ENCODE measurements around the gene PLPPR4. TPM values are rescaled to one million over a fixed set of nuclear protein-coding genes. Genes with fewer than 3 reads are reported as not detected.

PLPPR4 gene
- total and polyA plus RNA-seq, 2 of the 4 experiments (the other 2 are of a cell fraction): 4.5 to 7.0 TPM

DNA sequence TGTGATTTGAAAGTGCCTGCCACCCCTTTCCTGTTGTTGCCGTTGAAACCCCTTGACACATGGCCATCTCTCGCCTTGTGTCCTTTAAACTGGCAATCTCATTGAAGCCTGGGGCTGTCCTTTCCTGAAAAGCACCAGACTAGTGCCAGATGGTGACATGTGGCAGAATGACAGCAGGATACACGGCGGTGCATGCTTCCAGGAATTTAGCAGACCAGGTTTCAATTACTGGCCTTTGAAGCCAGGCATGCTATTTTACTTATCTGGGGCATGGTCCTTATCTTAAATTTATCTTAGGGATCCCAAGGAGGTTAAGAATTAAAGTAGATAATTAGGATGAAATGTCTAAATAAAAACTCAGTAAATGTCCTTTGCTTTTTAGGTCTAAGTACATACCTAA lies 15.2 kb downstream of the PLPPR4 start:
- no peak overlapping the region for H3K14ac ChIP-seq (replicated peaks; ENCODE audit: low read depth, low read length)
- no TSS peak for BruUV-seq (replicated peaks)
- peak overlapping the region; percentile 65 for H2AFZ ChIP-seq (replicated peaks; ENCODE audit: low read length, poor library complexity)
- H3K4ac ChIP-seq (ENCODE audit: low read depth, low read length): no peak overlapping the region
- POLR2A ChIA-PET (ENCODE audit: unreplicated experiment): no interaction called here
- no peak overlapping the region for H3K4me3 ChIP-seq (ENCODE audit: insufficient read depth, low read depth, low read length)
- TF ChIP-seq SMC3 (IDR thresholded peaks at IDR 0.05; ENCODE audit: low read depth, low read length) (no peak), BHLHE40 (IDR thresholded peaks at IDR 0.05; ENCODE audit: low read depth, low read length) (no peak), POLR2A (IDR thresholded peaks at IDR 0.05; ENCODE audit: low read depth, low read length) (no peak), CEBPB (IDR thresholded peaks at IDR 0.05; ENCODE audit: low read depth, low read length) (no peak), MXI1 (IDR thresholded peaks at IDR 0.05; ENCODE audit: borderline replicate concordance, low read depth, low read length) (no peak), CHD1 (IDR thresholded peaks at IDR 0.05; ENCODE audit: low read depth, low read length) (no peak), FOS (IDR thresholded peaks at IDR 0.05; ENCODE audit: low read depth, low read length) (no peak)
- H3K18ac ChIP-seq (ENCODE audit: low read depth, low read length): no peak overlapping the region
- no peak for ATAC-seq (ENCODE audit: low read depth)
- no peak overlapping the region for H4K5ac ChIP-seq (ENCODE audit: low read depth, low read length)
- no peak overlapping the region for H2BK15ac ChIP-seq (ENCODE audit: low read depth, low read length)
- no peak overlapping the region for H4K91ac ChIP-seq (ENCODE audit: insufficient read depth, low read depth, low read length)
- H3K79me1 ChIP-seq (ENCODE audit: low read depth in 1 of 2, low read length in 2 of 2): peaks cover 0 to 4% of the 10 kb centered on the region in 2 experiments; a peak in 1 of 4 replicates
- no peaks in the 10 kb centered on the region for H4K20me1 ChIP-seq (ENCODE audit: insufficient read depth, low read length)
- H3K4me2 ChIP-seq (ENCODE audit: low read depth, low read length): 0 out of 2 replicates have a peak overlapping the region, but pooled peaks have one; percentile 12
- in situ Hi-C loops (cut with MboI; ENCODE audit: low sequenced_read_pairs) (no loop called here), dilution Hi-C loops (cut with HindIII; ENCODE audit: low sequenced_read_pairs, unreplicated experiment) (no loop called here), intact Hi-C loops (cut with micrococcal nuclease) (no loop called here)
- no peak overlapping the region for H3K23ac ChIP-seq (ENCODE audit: low read depth, low read length)
- H2BK20ac ChIP-seq (ENCODE audit: low read depth, low read length): no peak overlapping the region
- H3K9me1 ChIP-seq (ENCODE audit: insufficient read depth, low read length): peaks cover 2% of the 10 kb centered on the region; the same call in 1 of the 2 replicates
- H2BK5ac ChIP-seq (ENCODE audit: low read depth, low read length, poor library complexity, severe bottlenecking): no peak overlapping the region
- peaks cover 2% of the 10 kb centered on the region; the same call in 1 of the 2 replicates for H3K4me1 ChIP-seq (ENCODE audit: control insufficient read depth, insufficient read depth, low read length)
- H3K36me3 ChIP-seq (ENCODE audit: control insufficient read depth, insufficient read depth, low read length): no peaks in the 10 kb centered on the region
- H3K9me3 ChIP-seq (ENCODE audit: control insufficient read depth, insufficient read depth, low read length): no peaks in the 10 kb centered on the region
- no peak overlapping the region; the same call in 1 of the 2 replicates for H2BK120ac ChIP-seq (ENCODE audit: low read depth, low read length)
- no peak overlapping the region for H3K56ac ChIP-seq (ENCODE audit: extremely low read depth, insufficient read depth, low read length)
- H2AK5ac ChIP-seq (ENCODE audit: low read depth, low read length): no peak overlapping the region
- H3K27ac ChIP-seq (ENCODE audit: insufficient read depth, low read length): no peak overlapping the region
- no peaks in the 10 kb centered on the region for H3K27me3 ChIP-seq (ENCODE audit: control insufficient read depth, insufficient read depth, low read length)
- no peak overlapping the region for H3K9ac ChIP-seq (ENCODE audit: low read depth, low read length)
- WGBS, 2 experiments (ENCODE audit: extremely low coverage in 2 of 2, insufficient read length in 1 of 2): 40% methylated on average over 1 of the region's 4 CpGs; no CpG with 5 or more reads in 1 of the 2 experiments
- no peak overlapping the region for H2AK9ac ChIP-seq (replicated peaks; ENCODE audit: low read depth, low read length, poor library complexity)
- CTCF ChIA-PET: no interaction called here
- no peak overlapping the region for H4K8ac ChIP-seq (ENCODE audit: low read depth in 2 of 2, low read length in 2 of 2)
- no peak for DNase-seq

Data from IMR-90 (cell line).